DMS153 (cell line): ENCODE measurements around the gene AGFG1.
"Not testable (repeated sequence)": the region's sequence is repeated elsewhere in the genome, so short reads cannot be mapped to it uniquely, and the experiment has no call there.

Source experiments
- DNase-seq: peaks from one replicate; lab custom pipeline; 2025; lab: John Stamatoyannopoulos, UW

The AGFG1 gene

GRCh38 chr2:227499627-227500300 lies 27.8 kb downstream of the AGFG1 start:
- no peak for DNase-seq

GRCh38 chr2:227500301-227500630 lies 28.3 kb downstream of the AGFG1 start:
- no peak for DNase-seq

- no peak for DNase-seq
Measured at GRCh38 chr2:227503433-227504406, 31.8 kb downstream of the AGFG1 start.

- DNase-seq = no peak
Measured at GRCh38 chr2:227504700-227505099, 32.7 kb downstream of the AGFG1 start.

GRCh38 chr2:227506456-227506855 lies 34.5 kb downstream of the AGFG1 start:
- DNase-seq = no peak

GRCh38 chr2:227507963-227508362 lies 36.0 kb downstream of the AGFG1 start:
- DNase-seq = no peak

- no peak for DNase-seq
Measured at GRCh38 chr2:227509076-227509475, 37.1 kb downstream of the AGFG1 start.

- no peak for DNase-seq
Measured at GRCh38 chr2:227509824-227510619, 38.1 kb downstream of the AGFG1 start.

- no peak for DNase-seq
Measured at GRCh38 chr2:227510620-227510958, 38.6 kb downstream of the AGFG1 start.

- no peak for DNase-seq
Measured at GRCh38 chr2:227511239-227511930, 39.4 kb downstream of the AGFG1 start.

GRCh38 chr2:227511955-227512354 lies 40.0 kb downstream of the AGFG1 start:
- no peak for DNase-seq

- DNase-seq = no peak
Measured at GRCh38 chr2:227513113-227513512, 41.2 kb downstream of the AGFG1 start.

GRCh38 chr2:227515742-227516141 lies 43.8 kb downstream of the AGFG1 start:
- DNase-seq = no peak

GRCh38 chr2:227517724-227518123 lies 45.8 kb downstream of the AGFG1 start:
- no peak for DNase-seq

- DNase-seq = not testable (repeated sequence)
Measured at GRCh38 chr2:227518278-227518865, 46.4 kb downstream of the AGFG1 start.

GRCh38 chr2:227521178-227521577 lies 49.2 kb downstream of the AGFG1 start:
- DNase-seq = not testable (repeated sequence)

- no peak for DNase-seq
Measured at GRCh38 chr2:227524665-227525064, 52.7 kb downstream of the AGFG1 start.

GRCh38 chr2:227527351-227527750 lies 55.4 kb downstream of the AGFG1 start:
- no peak for DNase-seq

- no peak for DNase-seq
Measured at GRCh38 chr2:227528803-227529202, 56.8 kb downstream of the AGFG1 start.

- no peak for DNase-seq
Measured at GRCh38 chr2:227529871-227530270, 57.9 kb downstream of the AGFG1 start.

GRCh38 chr2:227534714-227535113 lies 62.8 kb downstream of the AGFG1 start:
- no peak for DNase-seq

GRCh38 chr2:227536445-227536844 lies 64.5 kb downstream of the AGFG1 start:
- no peak for DNase-seq
